Measurements from ENCODE around the gene GPR87.

DNA sequence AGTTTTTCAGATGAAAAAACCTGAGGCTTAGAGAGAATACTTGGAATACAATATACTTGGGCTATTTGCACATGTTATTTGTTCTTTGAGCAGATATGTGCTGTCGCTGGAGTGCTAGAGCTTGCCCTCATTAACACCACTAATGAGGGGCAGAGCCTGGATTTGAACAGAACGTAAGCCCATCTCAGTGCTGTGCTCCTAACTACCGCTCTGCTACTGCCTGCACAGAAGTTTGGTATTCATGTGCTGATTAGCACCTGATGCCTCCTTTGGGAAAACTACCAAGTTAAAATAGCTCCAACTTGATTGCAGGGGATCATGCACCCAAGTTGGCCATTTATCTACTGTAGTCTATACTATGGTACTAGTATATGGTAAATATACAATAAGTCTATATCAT, 3.6 kb downstream of the GPR87 start:
- TF ChIP-seq, protein P1, sequence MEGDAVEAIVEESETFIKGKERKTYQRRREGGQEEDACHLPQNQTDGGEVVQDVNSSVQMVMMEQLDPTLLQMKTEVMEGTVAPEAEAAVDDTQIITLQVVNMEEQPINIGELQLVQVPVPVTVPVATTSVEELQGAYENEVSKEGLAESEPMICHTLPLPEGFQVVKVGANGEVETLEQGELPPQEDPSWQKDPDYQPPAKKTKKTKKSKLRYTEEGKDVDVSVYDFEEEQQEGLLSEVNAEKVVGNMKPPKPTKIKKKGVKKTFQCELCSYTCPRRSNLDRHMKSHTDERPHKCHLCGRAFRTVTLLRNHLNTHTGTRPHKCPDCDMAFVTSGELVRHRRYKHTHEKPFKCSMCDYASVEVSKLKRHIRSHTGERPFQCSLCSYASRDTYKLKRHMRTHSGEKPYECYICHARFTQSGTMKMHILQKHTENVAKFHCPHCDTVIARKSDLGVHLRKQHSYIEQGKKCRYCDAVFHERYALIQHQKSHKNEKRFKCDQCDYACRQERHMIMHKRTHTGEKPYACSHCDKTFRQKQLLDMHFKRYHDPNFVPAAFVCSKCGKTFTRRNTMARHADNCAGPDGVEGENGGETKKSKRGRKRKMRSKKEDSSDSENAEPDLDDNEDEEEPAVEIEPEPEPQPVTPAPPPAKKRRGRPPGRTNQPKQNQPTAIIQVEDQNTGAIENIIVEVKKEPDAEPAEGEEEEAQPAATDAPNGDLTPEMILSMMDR (IDR thresholded peaks at IDR 0.05): no peak
- TF ChIP-seq POLR2A (IDR thresholded peaks at IDR 0.05): no peak

All from adrenal gland (tissue), 5 donors.